ENCODE measurements around the gene SYT17. TPM values are rescaled to one million over a fixed set of nuclear protein-coding genes. Genes with fewer than 3 reads are reported as not detected.

Gene SYT17
- total and polyA plus RNA-seq, 12 donors = 1.1 to 6.5 (median 3.1) TPM

- Histone ChIP-seq H3K36me3 (replicated peaks in 1 of 2) (no peaks in the 10 kb centered on the region), H3K4me3 (no peak overlapping the region), H3K27ac (no peak overlapping the region), H3K4me1 (replicated peaks in 1 of 2) (no peaks in the 10 kb centered on the region), H3K27me3 (no peaks in the 10 kb centered on the region), H3K9me3 (replicated peaks in 1 of 3) (no peaks in the 10 kb centered on the region)
- DNase-seq = no peak
- TF ChIP-seq CTCF (IDR thresholded peaks at IDR 0.05) (no peak), POLR2A (IDR thresholded peaks at IDR 0.05) (no peak)
- intact Hi-C loops (cut with DNase I) = no loop called here
- WGBS, 4 donors = 83 to 93% (median 92%) methylated on average over 11 of the region's 11 CpGs
These were observed 98.7 kb downstream of the SYT17 start for GRCh38 chr16:19266774-19267173.

- no peak overlapping the region for H3K4me3 ChIP-seq
- H3K4me1 ChIP-seq (replicated peaks in 1 of 2) = no peaks in the 10 kb centered on the region
- no peak for DNase-seq
- TF ChIP-seq CTCF (IDR thresholded peaks at IDR 0.05) = no peak
- TF ChIP-seq POLR2A (IDR thresholded peaks at IDR 0.05) = no peak
- no peaks in the 10 kb centered on the region for H3K36me3 ChIP-seq (replicated peaks in 1 of 2)
- H3K27ac ChIP-seq = no peak overlapping the region
- intact Hi-C loops (cut with DNase I) = no loop called here
- WGBS, 4 donors = 46 to 93% (median 72%) methylated on average over 2 of the region's 2 CpGs
- H3K9me3 ChIP-seq (replicated peaks in 1 of 3) = no peaks in the 10 kb centered on the region
- no peaks in the 10 kb centered on the region for H3K27me3 ChIP-seq
These were observed 101.1 kb downstream of the SYT17 start for GRCh38 chr16:19269098-19269497.

GRCh38 chr16:19274165-19274797 lies 106.2 kb downstream of the SYT17 start:
- 50 to 81% (median 73%) methylated on average over 1 of the region's 1 CpG for WGBS, 4 donors
- no peaks in the 10 kb centered on the region for H3K4me1 ChIP-seq (replicated peaks in 1 of 2)
- H3K4me3 ChIP-seq = no peak overlapping the region
- no peaks in the 10 kb centered on the region for H3K27me3 ChIP-seq
- TF ChIP-seq POLR2A (IDR thresholded peaks at IDR 0.05) = no peak
- TF ChIP-seq CTCF (IDR thresholded peaks at IDR 0.05) = no peak
- H3K9me3 ChIP-seq (replicated peaks in 1 of 3) = no peaks in the 10 kb centered on the region
- DNase-seq = no peak
- no peaks in the 10 kb centered on the region for H3K36me3 ChIP-seq (replicated peaks in 1 of 2)
- H3K27ac ChIP-seq = no peak overlapping the region
- intact Hi-C loops (cut with DNase I) = no loop called here

GRCh38 chr16:19278403-19278802 lies 110.4 kb downstream of the SYT17 start:
- H3K27me3 ChIP-seq = no peaks in the 10 kb centered on the region
- no peak for DNase-seq
- no peak for TF ChIP-seq CTCF (IDR thresholded peaks at IDR 0.05)
- TF ChIP-seq POLR2A (IDR thresholded peaks at IDR 0.05) = no peak

More at GRCh38 chr16:19278403-19278802, 110.4 kb downstream of the SYT17 start:
- no peaks in the 10 kb centered on the region for H3K36me3 ChIP-seq (replicated peaks in 1 of 2)
- no peaks in the 10 kb centered on the region for H3K9me3 ChIP-seq (replicated peaks in 1 of 3)
- intact Hi-C loops (cut with DNase I) = no loop called here
- no peaks in the 10 kb centered on the region for H3K4me1 ChIP-seq (replicated peaks in 1 of 2)
- H3K27ac ChIP-seq = no peak overlapping the region
- no peak overlapping the region for H3K4me3 ChIP-seq
- 82 to 92% (median 91%) methylated on average over 2 of the region's 2 CpGs for WGBS, 4 donors

All from adrenal gland (tissue), 12 donors.